HG03442 (cell line): ENCODE data around the gene GRB14.
"Not testable (repeated sequence)": the region's sequence is repeated elsewhere in the genome, so short reads cannot be mapped to it uniquely, and the experiment has no call there.

Experiments used
- ATAC-seq: cut with Tn5 transposase; IDR thresholded peaks from one replicate; pipeline ENCODE4 v1.9.1; 2021; ENCODE audit warnings: mild to moderate bottlenecking, moderate library complexity; ENCODE audit not compliant: unreplicated experiment

The GRB14 gene

GRCh38 chr2:164498836-164499235 is 122.4 kb downstream of the GRB14 start:
- no peak for ATAC-seq

DNA sequence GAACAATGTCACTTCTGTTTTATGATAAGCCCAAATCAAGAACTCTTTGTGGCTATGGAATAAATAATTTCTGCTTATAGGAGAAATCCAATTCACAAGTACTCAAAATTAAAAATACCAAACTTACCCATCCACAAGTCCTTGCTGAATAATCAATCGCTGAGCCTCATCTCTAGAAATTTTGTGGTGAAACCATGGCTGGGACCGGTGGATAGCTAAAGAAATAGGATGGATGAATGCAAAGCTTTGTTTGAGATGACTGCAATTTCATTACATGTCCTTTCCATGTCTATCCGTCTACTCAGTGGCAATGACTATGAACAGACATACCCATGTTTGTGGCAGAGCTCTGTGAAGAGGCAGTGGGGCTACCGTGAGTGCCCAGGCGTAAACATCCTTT is 124.4 kb downstream of the GRB14 start:
- ATAC-seq, result no peak

DNA sequence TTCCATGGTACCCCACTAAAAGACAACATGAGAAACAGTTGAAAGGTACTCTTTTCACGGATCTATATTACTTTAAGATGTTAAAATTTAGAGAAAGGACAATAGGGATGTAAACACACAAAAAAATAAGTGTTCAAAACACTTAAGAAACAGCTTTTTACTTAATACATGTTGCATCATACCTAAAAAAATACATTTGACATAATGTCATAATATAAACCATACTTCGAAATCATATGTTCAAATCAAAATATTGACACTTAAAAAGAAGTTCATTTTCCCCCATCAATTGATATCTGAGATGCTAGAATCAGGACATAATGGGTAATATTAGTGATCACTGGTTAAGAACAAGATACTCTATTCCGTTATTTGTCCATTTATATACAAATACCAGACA is 124.9 kb downstream of the GRB14 start:
- ATAC-seq, result no peak

- ATAC-seq, result no peak
Observed at GRCh38 chr2:164495491-164496223, 125.6 kb downstream of the GRB14 start.

GRCh38 chr2:164485541-164485940 is 135.7 kb downstream of the GRB14 start:
- ATAC-seq, result no peak

GRCh38 chr2:164479460-164479859 is 141.8 kb downstream of the GRB14 start:
- ATAC-seq, result no peak

DNA sequence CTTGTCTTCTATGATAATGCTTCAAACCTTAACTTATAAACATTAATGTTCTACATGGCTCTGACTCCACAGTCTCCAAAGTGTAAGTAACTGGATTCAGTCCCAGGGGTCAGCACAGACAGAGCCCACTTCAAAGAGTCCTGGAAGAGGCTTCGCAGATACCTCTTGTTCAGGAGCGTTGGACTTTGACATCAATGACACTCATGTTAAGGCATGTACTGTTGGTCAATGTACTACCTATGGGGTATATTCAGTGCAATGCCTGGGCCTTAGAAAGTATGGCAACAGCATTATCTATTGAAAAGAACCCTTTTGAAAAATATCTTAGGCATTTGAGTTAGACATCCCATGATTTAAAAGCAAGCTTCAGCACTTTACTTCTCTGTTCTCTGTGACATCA is 143.1 kb downstream of the GRB14 start:
- ATAC-seq, result no peak

- ATAC-seq, result no peak
Observed at GRCh38 chr2:164474873-164475272, 146.4 kb downstream of the GRB14 start.

GRCh38 chr2:164473021-164473420 is 148.3 kb downstream of the GRB14 start:
- ATAC-seq, result no peak

DNA sequence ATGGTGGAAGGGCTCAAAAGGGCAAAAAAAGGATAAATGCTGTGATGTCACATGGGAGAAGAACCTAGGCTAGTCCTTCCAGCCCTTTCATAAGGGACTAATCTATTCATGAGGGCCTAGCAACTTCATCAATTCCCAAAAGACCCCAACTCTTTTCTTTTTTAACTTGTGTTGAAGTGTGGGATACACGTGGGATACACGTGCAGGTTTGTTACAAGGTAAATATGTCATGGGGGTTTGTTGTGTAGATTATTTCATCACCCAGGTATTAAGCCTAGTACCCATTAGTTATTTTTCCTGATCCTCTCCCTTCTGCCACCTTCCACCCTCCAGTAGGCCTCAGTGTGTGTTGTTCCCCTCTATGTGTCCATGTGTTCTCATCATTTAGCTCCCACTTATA is 156.2 kb downstream of the GRB14 start:
- ATAC-seq, result not testable (repeated sequence)

DNA sequence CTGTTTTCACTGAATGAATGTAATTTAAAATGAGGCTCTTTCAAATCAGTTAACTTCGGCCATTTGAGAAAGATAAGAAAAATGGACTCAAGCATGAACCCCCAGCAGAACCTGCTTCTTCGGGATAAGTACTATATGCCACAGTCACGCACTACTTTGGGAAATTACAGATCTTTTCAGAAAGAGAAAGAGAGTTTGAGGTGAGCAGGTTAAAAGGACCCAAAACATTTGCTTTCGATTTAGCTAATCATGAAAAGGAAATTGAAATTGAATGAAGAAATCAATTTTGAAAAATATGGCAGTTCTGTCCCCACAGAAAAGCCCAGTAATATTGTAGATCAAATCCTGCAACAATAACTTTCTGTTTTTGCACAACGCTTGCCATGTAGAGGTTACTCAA is 156.9 kb downstream of the GRB14 start:
- no peak for ATAC-seq

DNA sequence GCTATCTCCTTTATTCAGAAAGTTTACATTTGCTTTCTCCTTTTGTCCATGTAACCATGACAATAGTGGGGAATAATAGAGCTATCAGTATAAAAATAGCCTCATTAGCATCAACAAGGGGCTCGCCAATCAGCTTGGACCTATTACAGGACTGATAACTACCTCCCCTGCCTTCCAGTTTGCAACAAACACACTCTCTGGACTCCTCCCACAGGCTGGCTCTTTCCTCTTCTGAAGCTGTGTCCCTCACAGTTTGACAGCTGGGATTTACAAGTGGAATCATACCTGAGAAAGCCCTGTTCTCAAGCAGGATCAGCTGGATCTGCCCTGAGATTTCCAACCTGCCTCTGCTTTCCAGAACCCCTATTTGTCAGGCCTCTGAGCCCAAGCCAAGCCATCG is 162.5 kb downstream of the GRB14 start:
- ATAC-seq, result no peak

DNA sequence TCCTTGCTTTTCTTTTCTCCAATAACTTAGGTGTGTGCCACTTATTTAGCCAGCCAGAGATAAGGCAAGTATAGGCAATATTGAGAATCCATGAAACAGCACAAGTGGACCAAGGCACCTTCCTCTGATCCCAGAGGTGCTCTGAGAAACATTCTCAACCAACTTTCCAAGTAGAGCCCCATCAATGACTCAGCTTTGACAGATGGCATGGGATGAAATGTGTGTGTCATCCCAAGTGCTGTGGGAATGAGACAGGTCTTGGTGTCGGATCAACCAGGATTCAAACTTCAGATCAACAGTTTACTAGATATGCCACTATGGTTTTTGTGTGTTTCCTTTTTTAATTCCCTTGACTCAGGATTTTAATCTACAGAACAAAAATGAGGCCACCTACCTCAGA is 164.0 kb downstream of the GRB14 start:
- ATAC-seq, result no peak

GRCh38 chr2:164456619-164457018 is 164.7 kb downstream of the GRB14 start:
- ATAC-seq, result no peak

GRCh38 chr2:164453656-164454305 is 167.5 kb downstream of the GRB14 start:
- ATAC-seq, result no peak

GRCh38 chr2:164450278-164450677 is 171.0 kb downstream of the GRB14 start:
- no peak for ATAC-seq

GRCh38 chr2:164449706-164450105 is 171.6 kb downstream of the GRB14 start:
- ATAC-seq, result no peak

GRCh38 chr2:164447660-164448059 is 173.6 kb downstream of the GRB14 start:
- ATAC-seq, result no peak
